GM21515 (cell line): ENCODE data around the gene RND1.

Experiments
- ATAC-seq: cut with Tn5 transposase; IDR thresholded peaks from one replicate; pipeline ENCODE4 v1.9.1; 2021; ENCODE audit not compliant: unreplicated experiment

The RND1 gene

GRCh38 chr12:48828293-48828692 is 37.4 kb downstream of the RND1 start:
- ATAC-seq, result no peak

DNA sequence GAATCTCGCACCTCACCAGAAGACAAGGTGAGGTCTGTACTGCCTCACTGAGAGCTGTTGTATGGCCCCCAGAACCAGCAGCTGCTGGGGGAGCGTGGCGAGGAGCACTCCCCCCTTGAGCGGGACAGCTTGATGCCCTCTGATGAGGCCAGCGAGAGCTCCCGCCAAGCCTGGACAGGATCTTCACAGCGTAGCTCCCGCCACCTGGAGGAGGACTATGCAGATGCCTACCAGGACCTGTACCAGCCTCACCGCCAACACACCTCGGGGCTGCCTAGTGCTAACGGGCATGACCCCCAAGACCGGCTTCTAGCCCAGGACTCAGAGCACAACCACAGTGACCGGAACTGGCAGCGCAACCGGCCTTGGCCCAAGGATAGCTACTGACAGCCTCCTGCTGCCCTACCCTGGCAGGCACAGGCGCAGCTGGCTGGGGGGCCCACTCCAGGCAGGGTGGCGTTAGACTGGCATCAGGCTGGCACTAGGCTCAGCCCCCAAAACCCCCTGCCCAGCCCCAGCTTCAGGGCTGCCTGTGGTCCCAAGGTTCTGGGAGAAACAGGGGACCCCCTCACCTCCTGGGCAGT is 38.1 kb downstream of the RND1 start:
- ATAC-seq, result no peak

GRCh38 chr12:48827026-48827425 is 38.6 kb downstream of the RND1 start:
- no peak for ATAC-seq

- no peak for ATAC-seq
Observed at GRCh38 chr12:48826209-48826855, 39.3 kb downstream of the RND1 start.

- no peak for ATAC-seq
Observed at GRCh38 chr12:48824905-48825304, 40.8 kb downstream of the RND1 start.

DNA sequence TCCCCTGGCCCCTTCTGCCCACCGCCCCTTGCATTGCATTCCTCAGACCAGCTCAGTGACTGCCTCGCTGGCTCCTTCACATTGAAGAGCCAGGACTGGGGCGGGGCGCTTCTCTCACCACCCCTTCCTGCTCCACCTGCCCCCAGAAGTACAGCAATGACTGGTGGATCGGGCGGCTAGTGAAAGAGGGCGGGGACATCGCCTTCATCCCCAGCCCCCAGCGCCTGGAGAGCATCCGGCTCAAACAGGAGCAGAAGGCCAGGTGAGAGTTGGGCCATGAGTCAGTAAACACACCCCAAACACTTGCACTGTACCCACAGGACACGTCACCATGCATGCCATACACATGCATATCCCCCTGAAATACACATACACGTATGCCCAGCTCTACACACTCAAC is 41.6 kb downstream of the RND1 start:
- no peak for ATAC-seq

DNA sequence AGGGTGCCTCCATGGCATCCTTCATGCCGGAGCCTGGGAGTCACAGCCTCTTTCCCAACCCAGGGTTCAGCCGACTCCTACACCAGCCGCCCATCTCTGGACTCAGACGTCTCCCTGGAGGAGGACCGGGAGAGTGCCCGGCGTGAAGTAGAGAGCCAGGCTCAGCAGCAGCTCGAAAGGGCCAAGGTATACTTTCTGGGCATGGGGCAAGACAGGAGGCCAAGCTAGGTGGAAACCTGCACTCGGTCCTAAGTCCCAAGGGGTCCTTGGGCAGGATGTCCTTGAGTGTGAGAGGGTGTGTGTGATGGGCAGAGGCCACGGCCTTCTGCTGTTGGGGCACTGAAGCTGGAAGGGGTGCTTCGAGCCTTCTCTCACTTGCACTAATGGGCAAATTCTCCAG is 42.4 kb downstream of the RND1 start:
- ATAC-seq, result no peak

DNA sequence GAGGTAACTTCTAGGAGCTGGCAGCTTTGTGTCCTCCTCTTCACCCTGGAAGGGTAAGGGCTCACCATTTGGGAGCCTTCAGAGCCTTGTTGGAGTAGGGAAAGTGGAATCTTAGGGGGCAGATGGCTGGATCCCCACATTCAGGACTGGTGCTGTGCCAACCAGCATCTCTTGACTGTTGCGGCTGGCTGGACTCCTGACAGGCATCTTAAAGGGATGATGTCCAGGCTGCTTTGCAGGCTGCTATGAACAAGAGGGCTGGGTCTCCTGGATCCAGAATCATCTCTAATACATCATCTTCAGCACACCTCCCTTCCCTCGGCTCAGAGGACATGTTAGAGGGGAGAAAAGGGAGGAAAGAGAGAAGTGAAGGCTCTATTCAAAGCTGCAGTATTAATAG is 43.0 kb downstream of the RND1 start:
- ATAC-seq, result no peak

DNA sequence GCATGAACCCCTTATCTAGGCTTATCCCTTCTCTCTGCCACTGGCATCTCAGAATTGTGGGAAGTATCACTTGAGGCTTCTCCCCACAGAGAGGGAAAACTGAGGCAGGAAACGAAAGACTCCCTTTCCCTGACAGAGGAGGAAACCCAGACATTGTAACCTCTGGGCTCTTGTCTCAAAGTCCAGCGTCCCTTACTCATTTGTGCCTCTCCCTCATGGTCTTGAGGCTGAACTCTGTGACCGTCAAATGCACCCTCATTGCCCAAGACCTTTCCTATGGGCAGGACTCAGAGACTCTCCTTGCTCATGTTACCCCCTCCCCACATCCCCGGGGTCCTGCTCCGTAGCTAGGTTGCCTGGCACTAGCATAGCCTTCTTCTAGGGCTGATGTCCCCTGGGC is 43.5 kb downstream of the RND1 start:
- ATAC-seq, result no peak

- ATAC-seq, result no peak
Observed at GRCh38 chr12:48819986-48820725, 45.5 kb downstream of the RND1 start.

GRCh38 chr12:48818831-48819590 is 46.7 kb downstream of the RND1 start:
- no peak for ATAC-seq

DNA sequence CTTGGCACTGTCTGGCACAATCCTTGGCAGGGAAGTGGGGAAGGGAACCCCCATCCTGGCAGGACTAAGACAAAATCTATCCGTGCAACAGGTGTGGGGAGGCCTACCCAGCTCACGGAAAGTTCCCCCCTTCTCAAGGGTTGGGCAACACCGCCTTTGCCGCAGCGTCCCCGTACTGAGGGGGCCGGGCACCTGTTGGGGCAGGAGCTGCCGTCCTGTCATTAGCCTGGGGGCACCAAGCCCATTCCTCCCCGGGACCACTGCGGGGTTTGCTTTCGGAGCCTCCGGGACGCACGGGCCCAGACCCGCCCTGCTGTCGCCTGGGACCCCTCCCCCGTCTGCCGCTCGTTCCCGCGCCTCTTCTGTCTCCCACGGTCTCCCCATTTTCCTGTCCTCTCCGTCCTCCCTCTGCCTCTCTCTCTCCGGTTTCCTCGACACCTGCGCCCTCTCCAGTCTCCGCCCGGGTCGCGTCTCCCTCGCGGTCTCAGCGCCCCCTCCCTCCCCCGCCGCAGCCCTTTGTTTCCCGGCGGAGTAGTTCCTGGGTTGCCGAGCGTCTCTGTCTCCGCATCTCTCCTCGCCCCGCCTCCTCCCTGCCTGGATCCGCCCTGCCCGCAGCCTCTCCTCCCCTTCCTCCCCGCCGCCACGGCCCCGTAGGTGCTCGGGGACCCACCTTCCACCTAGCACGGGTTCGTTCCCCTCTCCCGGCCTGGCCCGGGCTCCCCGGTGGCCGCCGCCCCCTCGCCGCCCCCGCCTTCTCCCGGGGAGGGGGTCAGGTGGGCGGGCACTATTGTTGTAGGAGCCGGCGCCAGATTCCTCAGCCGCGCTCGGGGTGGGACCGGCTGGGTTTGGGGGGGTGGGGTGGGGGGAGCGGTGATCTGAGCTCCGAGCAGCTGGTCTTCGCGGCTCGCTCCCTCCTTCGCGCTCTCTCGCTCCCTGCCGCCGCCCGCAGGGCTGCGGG is 47.5 kb downstream of the RND1 start, which contains the start of gene CACNB3:
Gene CACNB3, plus strand, starts transcription at position 624 of the 958 bp plus-strand sequence. CDS start 434 bp downstream, outside the sequence.
- no peak for ATAC-seq

- ATAC-seq, result no peak
Observed at GRCh38 chr12:48816143-48816854, 49.4 kb downstream of the RND1 start.

- ATAC-seq, result peak; percentile 34
Observed at GRCh38 chr12:48815126-48816110, 50.3 kb downstream of the RND1 start.

DNA sequence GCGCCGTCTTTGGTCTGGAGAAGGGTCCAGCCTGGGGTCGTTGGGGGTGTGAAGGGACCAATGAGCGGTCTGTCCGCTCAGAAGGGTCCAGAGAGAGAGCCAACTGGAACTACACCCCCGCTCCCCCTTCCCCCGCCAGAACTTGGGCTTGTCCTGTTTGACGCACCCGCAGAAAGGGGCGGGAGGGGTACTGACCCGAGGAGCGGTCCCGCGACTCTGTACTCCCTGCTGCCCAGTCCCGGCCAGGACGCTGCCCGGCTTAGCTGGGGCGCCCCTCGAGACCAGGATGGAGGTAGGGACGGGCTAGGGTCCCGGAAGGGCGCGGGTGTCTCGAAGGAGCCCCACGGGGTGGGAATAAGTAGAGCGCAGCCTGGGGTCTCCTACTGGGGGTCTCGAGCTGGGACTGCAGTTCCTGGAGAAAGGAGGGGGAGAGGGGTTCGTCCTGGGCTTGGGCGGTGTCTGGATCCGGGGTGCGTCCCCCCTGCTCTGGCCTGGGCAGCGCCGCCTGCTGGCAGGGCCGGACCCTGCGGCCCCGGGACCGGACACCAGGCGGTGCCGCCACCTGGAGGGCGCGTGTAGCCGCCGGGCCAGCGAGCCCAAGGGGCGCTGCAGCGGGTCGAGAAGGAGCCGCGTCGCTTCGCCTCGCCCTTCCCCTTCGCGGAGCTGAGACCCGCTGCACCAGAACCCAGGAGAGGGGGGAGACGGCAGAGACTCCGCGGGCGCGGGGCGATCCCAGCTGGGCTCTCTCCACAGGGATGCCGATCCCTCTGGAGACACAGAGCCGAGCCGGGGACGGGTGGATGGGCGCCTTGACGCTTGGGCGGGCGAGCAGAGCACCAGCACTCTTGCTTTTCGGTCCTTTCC is 51.2 kb downstream of the RND1 start:
- peak; percentile 72 for ATAC-seq

DNA sequence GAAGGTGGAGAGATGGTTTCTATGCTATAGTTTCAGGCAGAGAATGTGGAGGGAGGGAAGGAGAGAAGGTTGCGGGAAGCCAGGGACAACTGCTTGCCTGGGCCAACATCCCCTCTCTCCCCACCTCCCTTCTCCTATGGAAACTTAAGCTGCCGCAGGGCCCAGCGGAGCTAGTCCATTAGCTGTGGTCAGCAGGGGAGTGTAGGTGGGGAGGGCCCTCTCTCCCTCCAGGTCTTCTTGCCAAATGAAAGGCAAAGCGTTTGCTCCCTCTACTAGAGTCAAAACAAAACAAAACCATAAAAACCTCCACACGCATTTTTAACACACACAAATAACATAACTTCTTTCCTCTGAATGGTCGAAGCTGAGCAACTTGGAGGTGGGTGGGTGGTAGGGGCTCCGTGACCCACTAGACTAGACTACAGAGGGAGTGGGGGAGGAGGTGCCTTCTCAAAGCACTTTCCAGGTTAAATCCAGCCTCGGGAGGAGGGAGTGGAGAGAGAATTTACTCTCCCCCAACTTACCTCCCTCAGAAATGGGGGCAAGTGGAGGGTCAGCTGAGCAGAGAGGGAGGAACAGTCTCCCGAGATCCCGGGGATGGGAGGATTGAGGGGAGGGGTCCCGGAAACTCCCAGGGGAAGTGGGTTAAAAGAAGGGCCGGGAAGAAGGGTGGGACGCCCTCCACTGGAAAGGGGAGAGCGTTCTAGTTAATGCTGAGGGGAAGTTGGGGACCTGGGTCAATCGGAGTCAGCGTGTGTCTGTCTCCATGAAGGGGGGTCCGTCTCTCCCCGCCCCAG is 52.0 kb downstream of the RND1 start:
- no peak for ATAC-seq

GRCh38 chr12:48812389-48812788 is 53.3 kb downstream of the RND1 start:
- ATAC-seq, result no peak
